GM18498 (cell line): ENCODE data around the gene FOXE3.

ENCODE experiments used
- ATAC-seq: cut with Tn5 transposase; IDR thresholded peaks from one replicate; pipeline ENCODE4 v1.9.1; 2021; ENCODE audit warnings: mild to moderate bottlenecking, moderate library complexity; ENCODE audit not compliant: unreplicated experiment

Gene FOXE3

GRCh38 chr1:47433477-47434050 lies 17.5 kb downstream of the FOXE3 start:
- ATAC-seq, result no peak

GRCh38 chr1:47434051-47434842 lies 18.2 kb downstream of the FOXE3 start:
- no peak for ATAC-seq

- no peak for ATAC-seq
Measured at GRCh38 chr1:47435506-47436303, 19.6 kb downstream of the FOXE3 start.

GRCh38 chr1:47436304-47436978 lies 20.4 kb downstream of the FOXE3 start:
- ATAC-seq, result peak; percentile 41

DNA sequence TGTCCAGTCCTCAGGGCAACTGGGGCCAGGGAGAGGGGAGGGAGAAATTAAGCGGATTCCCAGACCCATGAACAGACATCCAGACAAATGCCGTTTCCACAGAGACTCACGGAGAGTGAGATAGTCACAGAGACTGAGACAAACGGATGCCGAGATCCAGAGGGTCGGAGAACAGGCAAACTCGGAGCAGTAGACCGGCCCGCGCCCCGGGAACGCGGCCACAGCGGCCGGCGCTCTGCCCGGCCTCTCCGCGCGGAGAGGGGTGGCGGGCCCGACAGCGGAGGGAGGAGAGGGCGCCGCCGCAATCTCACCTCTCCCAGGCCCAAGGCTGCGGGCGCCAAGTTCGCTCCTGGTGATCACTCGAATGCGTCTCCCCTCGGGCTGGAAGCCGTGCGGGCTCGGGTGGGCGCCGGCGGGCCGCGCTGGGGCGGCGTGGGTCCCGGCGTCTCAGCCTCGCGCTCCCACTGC lies 20.9 kb downstream of the FOXE3 start:
- ATAC-seq, result peak; percentile 24

- peak; percentile 85 for ATAC-seq
Measured at GRCh38 chr1:47437447-47438164, 21.5 kb downstream of the FOXE3 start, which contains the start of gene FOXD2. Gene FOXD2, plus strand, starts transcription at chr1:47438044. Its CDS starts 92 bp downstream, at chr1:47438136.

- ATAC-seq, result no peak
Measured at GRCh38 chr1:47438165-47439016, 22.3 kb downstream of the FOXE3 start.

GRCh38 chr1:47439017-47439818 lies 23.1 kb downstream of the FOXE3 start:
- ATAC-seq, result no peak

- no peak for ATAC-seq
Measured at GRCh38 chr1:47439819-47440598, 23.9 kb downstream of the FOXE3 start.

DNA sequence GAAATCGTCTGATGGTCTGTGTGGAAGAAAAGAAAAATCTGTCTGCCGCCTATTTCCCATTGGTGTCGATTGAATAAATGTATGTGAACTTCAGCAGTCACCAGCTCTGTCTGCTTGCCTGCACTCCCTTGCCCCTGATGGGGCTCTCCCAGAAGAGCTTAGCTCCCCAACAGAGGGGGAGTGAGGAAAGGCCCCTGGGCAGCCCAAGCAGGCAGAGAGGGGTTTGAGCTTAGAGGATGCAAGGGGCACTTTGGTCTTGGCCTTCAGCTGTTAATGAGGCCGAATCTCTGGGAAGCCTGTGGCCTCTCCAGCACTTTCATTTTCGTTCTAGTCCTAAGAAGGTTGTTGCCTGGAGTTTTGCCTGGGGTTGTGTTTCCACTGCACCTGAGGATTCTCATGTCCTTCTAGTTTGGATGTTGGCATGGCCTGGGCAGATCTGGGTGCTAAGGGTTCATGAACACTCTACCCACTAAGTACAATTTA lies 24.6 kb downstream of the FOXE3 start:
- no peak for ATAC-seq

GRCh38 chr1:47441450-47442106 lies 25.5 kb downstream of the FOXE3 start:
- no peak for ATAC-seq

DNA sequence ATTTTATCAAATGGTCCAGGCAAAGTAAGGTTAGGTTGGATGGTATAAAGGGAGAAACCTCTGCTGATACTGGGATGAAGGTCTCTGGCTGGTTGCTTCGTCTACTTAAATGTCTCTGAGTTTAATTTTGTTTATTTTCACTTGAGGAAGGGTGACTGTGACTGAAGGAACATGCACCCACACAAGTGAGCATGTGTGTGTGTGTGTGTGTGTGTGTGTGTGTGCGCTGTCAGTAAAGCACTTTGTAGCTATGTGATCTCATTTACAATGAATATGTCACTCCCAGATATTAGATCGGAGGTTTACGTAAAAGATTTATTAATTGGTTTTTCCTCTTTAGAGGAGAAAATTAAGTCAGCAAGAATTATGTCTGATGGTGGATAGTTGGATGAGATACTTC lies 26.1 kb downstream of the FOXE3 start:
- no peak for ATAC-seq

DNA sequence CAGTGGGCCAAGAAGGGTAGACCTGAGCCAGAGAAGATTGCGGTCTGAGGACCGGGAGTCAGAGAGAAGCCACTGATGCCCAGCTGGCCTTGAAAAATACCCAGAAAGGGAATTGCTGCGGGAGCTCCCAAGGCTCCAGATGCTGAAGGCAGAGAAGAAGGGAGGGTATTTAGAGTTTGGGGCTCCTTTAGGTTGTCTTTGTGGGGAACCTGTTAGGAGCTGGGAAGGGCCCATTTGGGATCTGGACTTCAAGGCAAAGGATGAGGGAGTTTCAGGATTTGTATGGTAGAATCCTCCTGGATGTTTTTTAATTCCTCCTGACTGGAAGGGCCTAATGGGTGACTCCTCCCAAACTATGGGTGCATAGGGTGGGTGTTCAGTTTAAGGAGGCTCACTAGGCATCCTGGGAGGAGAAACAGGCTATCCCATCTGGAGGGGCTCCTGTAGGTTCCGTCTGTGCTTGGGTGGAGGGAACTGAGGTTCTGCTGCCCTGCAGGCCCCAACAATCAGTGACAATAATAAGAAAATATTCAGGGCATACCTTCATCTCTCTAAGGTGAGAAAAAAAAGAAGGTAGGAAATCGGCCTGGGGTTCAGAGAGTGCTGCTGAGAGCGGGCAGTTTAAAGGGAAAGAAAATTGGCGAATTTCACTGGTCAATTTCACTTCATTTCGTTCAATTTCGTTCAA lies 26.9 kb downstream of the FOXE3 start:
- ATAC-seq, result no peak

GRCh38 chr1:47443530-47444296 lies 27.6 kb downstream of the FOXE3 start:
- ATAC-seq, result no peak

- no peak for ATAC-seq
Measured at GRCh38 chr1:47444297-47444561, 28.1 kb downstream of the FOXE3 start.
